ENCODE results near the gene FXYD4. TPM values are rescaled to one million over a fixed set of nuclear protein-coding genes. Genes with fewer than 3 reads are reported as not detected.

Gene FXYD4
- total RNA-seq, 1 experiment from 2014 or later = not detected

GRCh38 chr10:43339136-43339535, 32.3 kb upstream of the FXYD4 start:
- no peaks in the 10 kb centered on the region for H4K20me1 ChIP-seq (ENCODE audit: insufficient read depth, low read depth, low read length)
- no peaks in the 10 kb centered on the region for H3K27me3 ChIP-seq (ENCODE audit: low read length)
- H3K4me2 ChIP-seq (ENCODE audit: low read depth, low read length, poor library complexity, severe bottlenecking) = no peak overlapping the region
- no peak overlapping the region for H2AFZ ChIP-seq (ENCODE audit: low read length)
- no peaks in the 10 kb centered on the region for H3K36me3 ChIP-seq (ENCODE audit: insufficient read depth, low read length)
- no peak overlapping the region for H3K9ac ChIP-seq (ENCODE audit: low read length)
- no peaks in the 10 kb centered on the region for H3K79me2 ChIP-seq (ENCODE audit: low read length)
- no peak for DNase-seq
- no peak overlapping the region for H3K4me3 ChIP-seq (ENCODE audit: low read length)
- H3K4me1 ChIP-seq (ENCODE audit: low read length) = no peaks in the 10 kb centered on the region
- H3K9me2 ChIP-seq (replicated peaks; ENCODE audit: insufficient read depth, low read length) = no peaks in the 10 kb centered on the region
- no peak overlapping the region for H3K27ac ChIP-seq (ENCODE audit: low read length)
- no peaks in the 10 kb centered on the region for H3K9me3 ChIP-seq (ENCODE audit: low read length)

- Histone ChIP-seq H3K36me3 (ENCODE audit: insufficient read depth, low read length) (no peaks in the 10 kb centered on the region), H4K20me1 (ENCODE audit: insufficient read depth, low read depth, low read length) (no peaks in the 10 kb centered on the region), H3K79me2 (ENCODE audit: low read length) (no peaks in the 10 kb centered on the region), H3K27me3 (ENCODE audit: low read length) (no peaks in the 10 kb centered on the region), H2AFZ (ENCODE audit: low read length) (no peak overlapping the region), H3K4me1 (ENCODE audit: low read length) (no peaks in the 10 kb centered on the region), H3K4me2 (ENCODE audit: low read depth, low read length, poor library complexity, severe bottlenecking) (no peak overlapping the region), H3K9me2 (replicated peaks; ENCODE audit: insufficient read depth, low read length) (no peaks in the 10 kb centered on the region), H3K4me3 (ENCODE audit: low read length) (no peak overlapping the region), H3K9ac (ENCODE audit: low read length) (no peak overlapping the region), H3K27ac (ENCODE audit: low read length) (no peak overlapping the region), H3K9me3 (ENCODE audit: low read length) (no peaks in the 10 kb centered on the region)
- DNase-seq = no peak
Measured at GRCh38 chr10:43340101-43340500, 31.3 kb upstream of the FXYD4 start.

- Histone ChIP-seq H3K4me3 (ENCODE audit: low read length) (no peak overlapping the region), H3K27ac (ENCODE audit: low read length) (no peak overlapping the region), H3K9me2 (replicated peaks; ENCODE audit: insufficient read depth, low read length) (no peaks in the 10 kb centered on the region), H3K79me2 (ENCODE audit: low read length) (no peaks in the 10 kb centered on the region), H3K4me1 (ENCODE audit: low read length) (no peaks in the 10 kb centered on the region), H3K4me2 (ENCODE audit: low read depth, low read length, poor library complexity, severe bottlenecking) (no peak overlapping the region), H3K27me3 (ENCODE audit: low read length) (no peaks in the 10 kb centered on the region), H3K36me3 (ENCODE audit: insufficient read depth, low read length) (no peaks in the 10 kb centered on the region), H4K20me1 (ENCODE audit: insufficient read depth, low read depth, low read length) (no peaks in the 10 kb centered on the region), H3K9me3 (ENCODE audit: low read length) (no peaks in the 10 kb centered on the region), H2AFZ (ENCODE audit: low read length) (no peak overlapping the region), H3K9ac (ENCODE audit: low read length) (no peak overlapping the region)
- no peak for DNase-seq
Measured at GRCh38 chr10:43340619-43341018, 30.8 kb upstream of the FXYD4 start.

- Histone ChIP-seq H3K4me1 (ENCODE audit: low read length) (no peaks in the 10 kb centered on the region), H3K36me3 (ENCODE audit: insufficient read depth, low read length) (no peaks in the 10 kb centered on the region), H2AFZ (ENCODE audit: low read length) (no peak overlapping the region), H3K4me3 (ENCODE audit: low read length) (no peak overlapping the region), H3K9me2 (replicated peaks; ENCODE audit: insufficient read depth, low read length) (no peaks in the 10 kb centered on the region), H4K20me1 (ENCODE audit: insufficient read depth, low read depth, low read length) (no peaks in the 10 kb centered on the region), H3K9ac (ENCODE audit: low read length) (no peak overlapping the region), H3K27me3 (ENCODE audit: low read length) (no peaks in the 10 kb centered on the region), H3K9me3 (ENCODE audit: low read length) (no peaks in the 10 kb centered on the region), H3K4me2 (ENCODE audit: low read depth, low read length, poor library complexity, severe bottlenecking) (no peak overlapping the region), H3K79me2 (ENCODE audit: low read length) (no peaks in the 10 kb centered on the region), H3K27ac (ENCODE audit: low read length) (no peak overlapping the region)
- DNase-seq = no peak
Measured at GRCh38 chr10:43341450-43341849, 30.0 kb upstream of the FXYD4 start.

- Histone ChIP-seq H3K9me3 (ENCODE audit: low read length) (no peaks in the 10 kb centered on the region), H3K27me3 (ENCODE audit: low read length) (no peaks in the 10 kb centered on the region), H3K4me3 (ENCODE audit: low read length) (no peak overlapping the region), H2AFZ (ENCODE audit: low read length) (no peak overlapping the region), H4K20me1 (ENCODE audit: insufficient read depth, low read depth, low read length) (no peaks in the 10 kb centered on the region), H3K9me2 (replicated peaks; ENCODE audit: insufficient read depth, low read length) (no peaks in the 10 kb centered on the region), H3K9ac (ENCODE audit: low read length) (no peak overlapping the region), H3K79me2 (ENCODE audit: low read length) (no peaks in the 10 kb centered on the region), H3K4me1 (ENCODE audit: low read length) (no peaks in the 10 kb centered on the region), H3K27ac (ENCODE audit: low read length) (no peak overlapping the region), H3K4me2 (ENCODE audit: low read depth, low read length, poor library complexity, severe bottlenecking) (no peak overlapping the region), H3K36me3 (ENCODE audit: insufficient read depth, low read length) (no peaks in the 10 kb centered on the region)
- DNase-seq = no peak
Measured at GRCh38 chr10:43342279-43343125, 28.9 kb upstream of the FXYD4 start.

GRCh38 chr10:43343126-43343525, 28.3 kb upstream of the FXYD4 start:
- H4K20me1 ChIP-seq (ENCODE audit: insufficient read depth, low read depth, low read length) = no peaks in the 10 kb centered on the region
- H3K9me2 ChIP-seq (replicated peaks; ENCODE audit: insufficient read depth, low read length) = no peaks in the 10 kb centered on the region
- H3K4me2 ChIP-seq (ENCODE audit: low read depth, low read length, poor library complexity, severe bottlenecking) = no peak overlapping the region
- no peaks in the 10 kb centered on the region for H3K36me3 ChIP-seq (ENCODE audit: insufficient read depth, low read length)
- H3K27me3 ChIP-seq (ENCODE audit: low read length) = no peaks in the 10 kb centered on the region
- no peaks in the 10 kb centered on the region for H3K79me2 ChIP-seq (ENCODE audit: low read length)
- DNase-seq = no peak
- H3K4me3 ChIP-seq (ENCODE audit: low read length) = no peak overlapping the region
- H3K4me1 ChIP-seq (ENCODE audit: low read length) = peaks cover 3% of the 10 kb centered on the region
- no peak overlapping the region for H3K27ac ChIP-seq (ENCODE audit: low read length)
- H3K9me3 ChIP-seq (ENCODE audit: low read length) = no peaks in the 10 kb centered on the region
- H3K9ac ChIP-seq (ENCODE audit: low read length) = no peak overlapping the region
- no peak overlapping the region for H2AFZ ChIP-seq (ENCODE audit: low read length)

- Histone ChIP-seq H2AFZ (ENCODE audit: low read length) (no peak overlapping the region), H3K36me3 (ENCODE audit: insufficient read depth, low read length) (no peaks in the 10 kb centered on the region), H3K4me1 (ENCODE audit: low read length) (peaks cover 6% of the 10 kb centered on the region), H4K20me1 (ENCODE audit: insufficient read depth, low read depth, low read length) (no peaks in the 10 kb centered on the region), H3K9ac (ENCODE audit: low read length) (no peak overlapping the region), H3K27ac (ENCODE audit: low read length) (no peak overlapping the region), H3K4me3 (ENCODE audit: low read length) (no peak overlapping the region), H3K9me2 (replicated peaks; ENCODE audit: insufficient read depth, low read length) (no peaks in the 10 kb centered on the region), H3K79me2 (ENCODE audit: low read length) (no peaks in the 10 kb centered on the region), H3K9me3 (ENCODE audit: low read length) (no peaks in the 10 kb centered on the region), H3K27me3 (ENCODE audit: low read length) (no peaks in the 10 kb centered on the region), H3K4me2 (ENCODE audit: low read depth, low read length, poor library complexity, severe bottlenecking) (no peak overlapping the region)
- no peak for DNase-seq
Measured at GRCh38 chr10:43344051-43344450, 27.4 kb upstream of the FXYD4 start.

GRCh38 chr10:43347997-43348396, 23.4 kb upstream of the FXYD4 start:
- Histone ChIP-seq H3K9me3 (ENCODE audit: low read length) (no peaks in the 10 kb centered on the region), H3K4me2 (ENCODE audit: low read depth, low read length, poor library complexity, severe bottlenecking) (peak overlapping the region; percentile 13)

More at GRCh38 chr10:43347997-43348396, 23.4 kb upstream of the FXYD4 start:
- Histone ChIP-seq H3K27me3 (ENCODE audit: low read length) (no peaks in the 10 kb centered on the region), H3K9me2 (replicated peaks; ENCODE audit: insufficient read depth, low read length) (no peaks in the 10 kb centered on the region), H4K20me1 (ENCODE audit: insufficient read depth, low read depth, low read length) (no peaks in the 10 kb centered on the region), H3K4me3 (ENCODE audit: low read length) (no peak overlapping the region), H3K9ac (ENCODE audit: low read length) (no peak overlapping the region), H3K27ac (ENCODE audit: low read length) (no peak overlapping the region), H3K4me1 (ENCODE audit: low read length) (peaks cover 6% of the 10 kb centered on the region), H2AFZ (ENCODE audit: low read length) (peak overlapping the region; percentile 85), H3K79me2 (ENCODE audit: low read length) (no peaks in the 10 kb centered on the region), H3K36me3 (ENCODE audit: insufficient read depth, low read length) (no peaks in the 10 kb centered on the region)
- DNase-seq = no peak
